SH-SY5Y (cell line): Measurements from ENCODE around the gene FAM162B.

Experiments
- GATA2 ChIP-seq: IDR thresholded peaks from 2 replicates; pipeline ENCODE4 v1.6.1; 2011; ENCODE audit warnings: mild to moderate bottlenecking, low read depth, low read length
- GATA3 ChIP-seq: IDR thresholded peaks from 2 replicates; pipeline ENCODE4 v1.6.1; 2011; ENCODE audit warnings: low read depth, mild to moderate bottlenecking, low read length, moderate library complexity

GRCh38 chr6:116773886-116774285, 8.4 kb upstream of the FAM162B start:
- no peak for TF ChIP-seq GATA2
- no peak for TF ChIP-seq GATA3
